ENCODE results near the gene SLC25A42. TPM values are rescaled to one million over a fixed set of nuclear protein-coding genes. Genes with fewer than 3 reads are reported as not detected.

SLC25A42 gene
- total and polyA plus RNA-seq, 2 donors (not counting 3 experiments of a cell fraction or from before 2014, with no cell fraction given), result 6.2 to 6.3 TPM

GRCh38 chr19:19139876-19140229, 76.1 kb downstream of the SLC25A42 start:
- no peaks in the 10 kb centered on the region for H3K9me3 ChIP-seq (replicated peaks; ENCODE audit: control insufficient read depth, insufficient read depth, low read length)
- H2AFZ ChIP-seq (ENCODE audit: low read depth, low read length), result no peak overlapping the region
- H3K4me1 ChIP-seq (ENCODE audit: control insufficient read depth, extremely low read depth, insufficient read depth, low read length), result peaks cover 8% of the 10 kb centered on the region
- dilution Hi-C loops (cut with MboI; ENCODE audit: extremely low pct_ligation_motif_present, low sequenced_read_pairs), result no loop called here
- BruUV-seq (replicated peaks), result no TSS peak
- no peak overlapping the region for H3K9ac ChIP-seq (replicated peaks; ENCODE audit: extremely low read depth, insufficient read depth, low read length)
- TF ChIP-seq MYC (IDR thresholded peaks at IDR 0.05; ENCODE audit: low read depth, low read length), result no peak
- TF ChIP-seq JUN (IDR thresholded peaks at IDR 0.05; ENCODE audit: borderline replicate concordance, insufficient read depth, insufficient read length, low read depth), result no peak
- TF ChIP-seq POLR2AphosphoS5 (IDR thresholded peaks at IDR 0.05; ENCODE audit: insufficient read depth, low read depth, low read length), result no peak
- no peak for TF ChIP-seq POLR2A (IDR thresholded peaks at IDR 0.05; ENCODE audit: low read depth, low read length)
- H3K4me3 ChIP-seq (replicated peaks in 1 of 3; ENCODE audit: insufficient read depth in 1 of 3, low read depth in 1 of 3, low read length in 3 of 3), result no peak overlapping the region
- H3K4me2 ChIP-seq (ENCODE audit: insufficient read depth, low read length), result no peak overlapping the region
- intact Hi-C loops (cut with micrococcal nuclease), result loop anchor here (1.0 to 2.0 kb wide), 3 partner anchors 24 to 86 kb away; partner anchors contain the start of gene SLC25A42
- no peaks in the 10 kb centered on the region for H3K27me3 ChIP-seq (ENCODE audit: control insufficient read depth in 2 of 2, insufficient read depth in 2 of 2, low read length in 2 of 2)
- FAIRE-seq (no peak), DNase-seq (ENCODE audit: low read depth, low spot score) (no peak)
- H4K20me1 ChIP-seq (replicated peaks; ENCODE audit: control insufficient read depth, extremely low read depth, insufficient read depth, low read length), result no peaks in the 10 kb centered on the region
- CTCF ChIA-PET, result interaction anchor here (1.3 to 3.7 kb wide), 5 partner anchors 24 to 86 kb away, joined by 4 to 12 read pairs (median 9); no protein-coding TSS in a partner anchor
- POLR2A ChIA-PET, result no interaction called here
- no peak overlapping the region for H3K27ac ChIP-seq (ENCODE audit: insufficient read depth, low read depth, low read length)
- H3K36me3 ChIP-seq (ENCODE audit: control insufficient read depth in 2 of 2, extremely low read depth in 1 of 2, insufficient read depth in 2 of 2, low read length in 2 of 2), result no peaks in the 10 kb centered on the region
- no peaks in the 10 kb centered on the region for H3K79me2 ChIP-seq (ENCODE audit: control insufficient read depth, insufficient read depth, low read length)
- H3K9me1 ChIP-seq (replicated peaks; ENCODE audit: control insufficient read depth, extremely low read depth, insufficient read depth, low read length), result no peaks in the 10 kb centered on the region

GRCh38 chr19:19140476-19140875, 76.7 kb downstream of the SLC25A42 start:
- Histone ChIP-seq H3K9me3 (replicated peaks; ENCODE audit: control insufficient read depth, insufficient read depth, low read length) (no peaks in the 10 kb centered on the region), H3K27ac (ENCODE audit: insufficient read depth, low read depth, low read length) (no peak overlapping the region), H4K20me1 (replicated peaks; ENCODE audit: control insufficient read depth, extremely low read depth, insufficient read depth, low read length) (no peaks in the 10 kb centered on the region), H3K9ac (replicated peaks; ENCODE audit: extremely low read depth, insufficient read depth, low read length) (no peak overlapping the region), H3K4me1 (ENCODE audit: control insufficient read depth, extremely low read depth, insufficient read depth, low read length) (peaks cover 8% of the 10 kb centered on the region), H3K4me3 (replicated peaks in 1 of 3; ENCODE audit: insufficient read depth in 1 of 3, low read depth in 1 of 3, low read length in 3 of 3) (no peak overlapping the region), H3K36me3 (ENCODE audit: control insufficient read depth in 2 of 2, extremely low read depth in 1 of 2, insufficient read depth in 2 of 2, low read length in 2 of 2) (no peaks in the 10 kb centered on the region), H3K4me2 (ENCODE audit: insufficient read depth, low read length) (no peak overlapping the region), H3K79me2 (ENCODE audit: control insufficient read depth, insufficient read depth, low read length) (no peaks in the 10 kb centered on the region), H3K27me3 (ENCODE audit: control insufficient read depth in 2 of 2, insufficient read depth in 2 of 2, low read length in 2 of 2) (no peaks in the 10 kb centered on the region), H3K9me1 (replicated peaks; ENCODE audit: control insufficient read depth, extremely low read depth, insufficient read depth, low read length) (no peaks in the 10 kb centered on the region), H2AFZ (ENCODE audit: low read depth, low read length) (no peak overlapping the region)
- CTCF ChIA-PET, result interaction anchor here (0.8 to 3.7 kb wide), 7 partner anchors 18 to 88 kb away, joined by 3 to 14 read pairs (median 4); no protein-coding TSS in a partner anchor
- intact Hi-C loops (cut with micrococcal nuclease) (no loop called here), dilution Hi-C loops (cut with MboI; ENCODE audit: extremely low pct_ligation_motif_present, low sequenced_read_pairs) (no loop called here)
- DNase-seq (ENCODE audit: low read depth, low spot score), result no peak
- POLR2A ChIA-PET, result no interaction called here
- no peak for TF ChIP-seq POLR2AphosphoS5 (IDR thresholded peaks at IDR 0.05; ENCODE audit: insufficient read depth, low read depth, low read length)
- no TSS peak for BruUV-seq (replicated peaks)
- FAIRE-seq, result no peak
